Heart right ventricle (tissue), 16 donors: ENCODE data around the gene SERPINB12. TPM values are rescaled to one million over a fixed set of nuclear protein-coding genes. Genes with fewer than 3 reads are reported as not detected.

Experiments used
- ATAC-seq, 8 donors: fragments of 200-7000 bp; cut with Tn5 transposase; one replicate each; pipeline ENCODE4 v1.9.1; 2020; ENCODE audit warnings: mild to moderate bottlenecking in 8 of 8, moderate library complexity in 8 of 8, moderate number of reproducible peaks in 1 of 8
- DNase-seq, 2 donors: peaks; one replicate each; pipeline ENCODE4 v3.0.0-alpha.2; 2020
- H3K27ac ChIP-seq, 10 donors: fragments of 200-600 bp; sonication (generic) in 2 of 10; one replicate each; pipeline versions ENCODE4 v1.5.0 to v1.8.0; 2020 to 2022; ENCODE audit warnings: mild to moderate bottlenecking in 3 of 10
- H3K27me3 ChIP-seq, 7 donors: fragments of 200-600 bp; one replicate each; pipeline ENCODE4 v1.8.0; 2021 to 2022; ENCODE audit warnings: mild to moderate bottlenecking in 2 of 7
- H3K36me3 ChIP-seq, 9 donors: fragments of 200-600 bp; sonication (generic) in 1 of 9; one replicate each; pipeline versions ENCODE4 v1.5.0 to v1.8.0; 2020 to 2022; ENCODE audit warnings: mild to moderate bottlenecking in 2 of 9
- H3K4me1 ChIP-seq, 9 donors: fragments of 200-600 bp; sonication (generic) in 1 of 9; one replicate each; pipeline versions ENCODE4 v1.5.0 to v1.8.0; 2020 to 2022; ENCODE audit warnings: mild to moderate bottlenecking in 4 of 9
- H3K4me3 ChIP-seq, 10 donors: fragments of 200-600 bp; sonication (generic) in 2 of 10; one replicate each; pipeline versions ENCODE4 v1.5.0 to v1.8.0; 2020 to 2022; ENCODE audit warnings: mild to moderate bottlenecking in 7 of 10, moderate library complexity in 2 of 10
- H3K9me3 ChIP-seq, 11 donors: fragments of 200-600 bp in 10 of 11; sonication (generic) in 2 of 11; one replicate each; pipeline versions ENCODE4 v1.5.0 to v1.8.0; 2013 to 2022; ENCODE audit warnings: mild to moderate bottlenecking in 2 of 11, control low read depth in 1 of 11, moderate library complexity in 1 of 11
- CTCF ChIP-seq, 9 donors: fragments of 200-600 bp; sonication (generic) in 2 of 9; IDR thresholded peaks; one replicate each; pipeline versions ENCODE4 v1.5.0 to v1.8.0; 2021 to 2022; ENCODE audit warnings: antibody characterized with exemption in 9 of 9, mild to moderate bottlenecking in 5 of 9, moderate library complexity in 1 of 9
- WGBS, 2 donors: extraction: QIAGEN DNeasy Blood & Tissue Kit; methylation state at CpG; one replicate each; pipeline ENCODE4 v1.1.7; 2013; ENCODE audit warnings: inconsistent platforms in 1 of 2; 5-methylcytosine and 5-hydroxymethylcytosine counted together
- intact Hi-C, 10 donors: fragments of 100-400 bp; cut with DNase I; formaldehyde crosslinking; loops; one replicate each; pipeline versions ENCODE4 v1.11.1 to v1.14.2; 2022
- polyA plus RNA-seq, 2 donors: library from polyadenylated mRNA; stranded (reverse); fragments of 200-250 nt; gene quantifications; one replicate each; pipeline ENCODE4 v1.2.3, GENCODE V29; 2013
- total RNA-seq, 10 donors: library from RNA; stranded (reverse); fragmentation: NEBNext Ultra II Directional in 3 of 10; extraction: Animal tissue kit (Norgen Biotek cat#: 25700) in 3 of 10; gene quantifications; one replicate each; pipeline versions ENCODE4 v1.2.1 to v1.2.4, GENCODE V29; 2021 to 2023
- donor health status: Arrhythmogenic right ventricular cardiomyopathy.
- donor health status: ischemic (EF 13 %, LVEDD 7.1; RV severe dilation, severe dysfunction).
- donor health status: healthy with polysubstance abuse.
- donor health status: DM: no; HTN: yes; CAD: no.
- donor health status: DM: no; HTN: no; CAD: no.
- donor health status: ischemic (EF 25% LVEDD 6.9; RV normal size, moderate dysfunction).
- donor health status: ischemic (EF 25% LVEDD 5.7; RV mildly dilated, moderate dysfunction).
- donor health status: healthy.
- donor health status: DM: yes; HTN: yes; CAD: no.
- donor health status: Ischemic cardiomyopathy.
- donor health status: ischemic (EF 35%, LVEDD 5.7; RV mildly dilated, moderate dysfunction).
- donor health status: nonischemic (EF 11% LVEDD 7.7; RV severe dilation, severe dysfunction).
- donor health status: DM: yes; HTN: yes; CAD: no.
- donor health status: PGD.
- donor health status: ischemic (EF 29% LVEDD 5.4; RV normal size, mild dysfunction).
- donor health status: nonischemic (EF 23%, LVEDD 6.1; RV moderate dilation, normal function).

SERPINB12 gene
- total and polyA plus RNA-seq, 12 donors: not detected

- WGBS, 2 donors: 62 to 63% methylated on average over 4 of the region's 4 CpGs
- Histone ChIP-seq H3K4me3 (no peak overlapping the region), H3K36me3 (no peaks in the 10 kb centered on the region), H3K4me1 (no peaks in the 10 kb centered on the region), H3K27ac (no peak overlapping the region), H3K9me3 (peaks cover 0 to 6% (median 0%) of the 10 kb centered on the region in 11 donors), H3K27me3 (peaks cover 0 to 28% (median 0%) of the 10 kb centered on the region in 7 donors)
- TF ChIP-seq CTCF (IDR thresholded peaks at IDR 0.05): no peak
- intact Hi-C loops: loop anchor here in 1 of 10 donors (10.0 kb wide), 1 partner anchor 411 kb away; no protein-coding TSS in a partner anchor
- ATAC-seq (no peak), DNase-seq (no peak)
Observed at GRCh38 chr18:63523660-63524059, 18.5 kb upstream of the SERPINB12 start.

DNA sequence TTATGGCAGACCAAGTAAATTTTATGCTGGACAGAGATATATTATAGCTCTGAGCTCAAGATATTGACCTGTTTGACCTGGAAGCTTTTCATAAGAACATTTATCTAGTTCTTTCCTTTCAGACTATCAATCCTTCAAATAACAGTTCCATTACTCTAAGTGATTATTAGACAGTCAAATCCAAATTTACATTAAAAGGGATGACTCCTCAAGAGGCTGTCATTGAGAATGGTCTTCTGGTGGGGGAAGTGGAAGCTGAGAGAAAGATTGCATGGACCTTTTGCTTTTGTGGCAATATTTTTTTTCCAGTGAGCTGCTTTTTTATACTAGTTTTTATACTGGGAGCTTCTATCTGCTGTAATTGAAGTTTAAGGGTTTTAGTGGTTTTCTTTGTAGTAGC is 14.9 kb upstream of the SERPINB12 start:
- TF ChIP-seq CTCF (IDR thresholded peaks at IDR 0.05): no peak
- Histone ChIP-seq H3K9me3 (peaks cover 0 to 6% (median 0%) of the 10 kb centered on the region in 11 donors), H3K36me3 (no peaks in the 10 kb centered on the region), H3K27me3 (peaks cover 0 to 20% (median 0%) of the 10 kb centered on the region in 7 donors), H3K4me1 (no peaks in the 10 kb centered on the region), H3K4me3 (no peak overlapping the region), H3K27ac (no peak overlapping the region)
- no peak for DNase-seq
- intact Hi-C loops: loop anchor here in 1 of 10 donors (10.0 kb wide), 1 partner anchor 408 kb away; no protein-coding TSS in a partner anchor
- ATAC-seq: no peak

DNA sequence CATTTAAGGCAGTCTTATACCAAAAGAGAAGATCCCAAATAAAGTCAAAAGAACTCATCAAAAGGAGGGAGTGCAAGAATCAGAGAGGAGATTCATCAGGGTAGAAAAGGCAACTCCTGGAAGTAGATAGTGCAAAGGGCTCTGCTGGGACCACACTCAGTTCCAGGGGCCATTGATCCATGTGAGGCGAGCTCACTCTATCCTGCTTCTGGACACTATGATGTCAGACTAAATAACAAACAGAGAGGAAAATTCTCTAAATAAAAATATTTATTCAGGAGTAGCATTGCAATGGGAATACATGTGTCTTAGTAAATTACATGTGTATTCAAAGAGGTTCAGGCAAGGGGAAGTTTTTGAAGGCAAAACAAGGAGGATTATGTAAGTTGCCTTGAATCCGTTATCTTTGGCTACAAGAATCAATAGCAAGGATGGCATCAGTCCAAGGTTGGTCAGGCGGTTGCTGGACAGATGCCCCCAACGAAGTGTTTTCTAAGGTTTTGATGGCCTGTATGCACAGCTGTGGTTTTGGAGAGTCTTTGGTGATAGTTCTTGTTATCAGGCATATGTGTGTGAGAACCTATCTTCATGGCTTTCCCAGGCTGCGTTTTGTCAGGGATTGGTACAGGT is 13.2 kb upstream of the SERPINB12 start:
- H3K27ac ChIP-seq: no peak overlapping the region
- no peaks in the 10 kb centered on the region for H3K36me3 ChIP-seq
- intact Hi-C loops: loop anchor here in 1 of 10 donors (10.0 kb wide), 1 partner anchor 406 kb away; no protein-coding TSS in a partner anchor
- H3K4me1 ChIP-seq: no peaks in the 10 kb centered on the region
- H3K27me3 ChIP-seq: peaks cover 0 to 9% (median 0%) of the 10 kb centered on the region in 7 donors
- H3K9me3 ChIP-seq: peaks cover 0 to 6% (median 0%) of the 10 kb centered on the region in 11 donors
- ATAC-seq (no peak), DNase-seq (no peak)
- no peak for TF ChIP-seq CTCF (IDR thresholded peaks at IDR 0.05)
- no peak overlapping the region for H3K4me3 ChIP-seq
- 54 to 56% methylated on average over 5 of the region's 5 CpGs for WGBS, 2 donors

GRCh38 chr18:63532471-63532870 is 9.7 kb upstream of the SERPINB12 start:
- WGBS, 2 donors: 92 to 95% methylated on average over 2 of the region's 2 CpGs
- intact Hi-C loops: no loop called here
- no peak for DNase-seq
- Histone ChIP-seq H3K27ac (no peak overlapping the region), H3K4me3 (no peak overlapping the region), H3K36me3 (no peaks in the 10 kb centered on the region), H3K27me3 (no peaks in the 10 kb centered on the region), H3K4me1 (no peaks in the 10 kb centered on the region), H3K9me3 (no peaks in the 10 kb centered on the region)
- ATAC-seq: no peak
- TF ChIP-seq CTCF (IDR thresholded peaks at IDR 0.05): no peak
